Testis (tissue), 2 donors: Measurements from ENCODE around the gene EMC8.
"Not testable (repeated sequence)": the region's sequence is repeated elsewhere in the genome, so short reads cannot be mapped to it uniquely, and the experiment has no call there.

Source experiments
- POLR2A ChIP-seq: fragments of 450-650 bp; IDR thresholded peaks from one replicate; pipeline ENCODE4 v1.6.1; 2017; ENCODE audit warnings: antibody characterized with exemption, mild to moderate bottlenecking, moderate library complexity
- TF ChIP-seq, protein P1 (sequence below), 3 experiments: fragments of 450-650 bp in 2 of 3; fragments of 200-600 bp in 1 of 3; sonication (generic) in 1 of 3; IDR thresholded peaks; one replicate each; pipeline ENCODE4 v1.5.1; 2016 to 2019; ENCODE audit warnings: antibody characterized with exemption in 3 of 3, mild to moderate bottlenecking in 2 of 3, moderate library complexity in 1 of 3

DNA sequence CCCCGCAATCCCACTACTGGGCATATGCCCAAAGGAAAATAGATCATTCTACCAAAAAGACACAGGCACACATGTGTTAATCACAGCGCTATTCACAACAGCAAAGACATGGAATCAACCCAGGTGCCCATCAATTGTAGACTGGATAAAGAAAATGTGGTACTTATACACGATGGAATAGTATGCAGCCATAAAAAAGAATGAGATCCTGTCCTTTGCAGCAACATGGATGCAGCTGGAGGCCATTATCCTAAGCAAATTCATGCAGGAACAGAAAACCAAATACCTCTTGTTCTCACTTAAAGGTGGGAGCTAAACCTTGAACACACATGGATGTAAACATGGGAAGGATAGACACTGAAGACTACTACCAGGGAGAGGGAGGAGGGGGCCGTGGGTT, 38.3 kb upstream of the EMC8 start:
- TF ChIP-seq, protein P1, sequence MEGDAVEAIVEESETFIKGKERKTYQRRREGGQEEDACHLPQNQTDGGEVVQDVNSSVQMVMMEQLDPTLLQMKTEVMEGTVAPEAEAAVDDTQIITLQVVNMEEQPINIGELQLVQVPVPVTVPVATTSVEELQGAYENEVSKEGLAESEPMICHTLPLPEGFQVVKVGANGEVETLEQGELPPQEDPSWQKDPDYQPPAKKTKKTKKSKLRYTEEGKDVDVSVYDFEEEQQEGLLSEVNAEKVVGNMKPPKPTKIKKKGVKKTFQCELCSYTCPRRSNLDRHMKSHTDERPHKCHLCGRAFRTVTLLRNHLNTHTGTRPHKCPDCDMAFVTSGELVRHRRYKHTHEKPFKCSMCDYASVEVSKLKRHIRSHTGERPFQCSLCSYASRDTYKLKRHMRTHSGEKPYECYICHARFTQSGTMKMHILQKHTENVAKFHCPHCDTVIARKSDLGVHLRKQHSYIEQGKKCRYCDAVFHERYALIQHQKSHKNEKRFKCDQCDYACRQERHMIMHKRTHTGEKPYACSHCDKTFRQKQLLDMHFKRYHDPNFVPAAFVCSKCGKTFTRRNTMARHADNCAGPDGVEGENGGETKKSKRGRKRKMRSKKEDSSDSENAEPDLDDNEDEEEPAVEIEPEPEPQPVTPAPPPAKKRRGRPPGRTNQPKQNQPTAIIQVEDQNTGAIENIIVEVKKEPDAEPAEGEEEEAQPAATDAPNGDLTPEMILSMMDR (IDR thresholded peaks at IDR 0.05): not testable (repeated sequence)
- TF ChIP-seq POLR2A: not testable (repeated sequence)
